AG09319 (cell line): Measurements from ENCODE around the gene RUNX1.
A peak's percentile ranks its signal among the peaks of the same experiment; 100 is the strongest.

ENCODE experiments used
- DNase-seq: peaks from one replicate; pipeline ENCODE4 v3.0.0-alpha.2; 2010; ENCODE audit warnings: low read depth; ENCODE audit errors: extremely low read depth
- CTCF ChIP-seq: IDR thresholded peaks from 2 replicates; pipeline ENCODE4 v1.5.1; 2011; ENCODE audit warnings: low read depth, mild to moderate bottlenecking, inconsistent platforms, low read length, moderate library complexity

RUNX1 gene

DNA sequence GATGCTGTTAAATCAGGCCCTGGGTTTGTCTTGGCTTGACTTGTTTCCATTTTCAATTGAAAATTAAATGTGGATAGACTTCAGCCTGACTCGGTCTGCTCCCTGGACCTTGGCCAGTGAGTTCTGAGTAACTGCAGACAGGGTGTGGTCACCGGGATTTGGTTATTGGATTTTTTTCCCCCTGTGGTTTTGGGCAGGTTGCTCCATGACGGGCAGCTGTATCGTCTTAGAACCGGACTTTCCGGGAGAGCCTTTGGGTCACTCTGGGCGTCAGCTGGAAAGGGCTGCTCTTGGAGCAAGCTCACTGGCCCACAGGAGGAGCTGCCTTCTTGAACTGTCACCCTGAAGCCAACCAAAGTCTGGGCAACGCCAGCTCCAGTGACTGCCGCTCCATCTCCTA, 305.3 kb downstream of the RUNX1 start:
- DNase-seq = peak; percentile 65

GRCh38 chr21:34743285-34743684, 305.8 kb downstream of the RUNX1 start:
- DNase-seq = no peak

More for the DNA sequence above, 305.3 kb downstream of the RUNX1 start:
- TF ChIP-seq CTCF = no peak

DNA sequence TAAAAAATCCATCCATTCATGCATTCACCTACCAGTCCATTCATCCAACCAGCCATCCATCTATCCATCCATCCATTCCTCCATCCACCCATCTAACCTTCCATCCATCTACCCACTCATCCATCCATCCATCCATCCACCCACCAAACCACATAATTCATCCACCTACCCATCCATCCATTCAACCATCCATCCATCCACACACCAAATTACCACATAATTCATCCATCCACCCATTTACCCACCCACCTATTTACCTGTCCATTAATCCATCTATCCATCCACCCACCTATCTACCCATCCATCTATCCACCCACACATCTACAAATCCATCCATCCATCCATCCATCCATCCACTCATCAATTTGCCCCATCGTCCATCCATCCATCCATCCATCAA, 308.9 kb downstream of the RUNX1 start:
- DNase-seq = no peak
- no peak for TF ChIP-seq CTCF

More at GRCh38 chr21:34743285-34743684, 305.8 kb downstream of the RUNX1 start:
- no peak for TF ChIP-seq CTCF
